HepG2 (cell line): ENCODE measurements around the gene BSX. TPM values are rescaled to one million over a fixed set of nuclear protein-coding genes. Genes with fewer than 3 reads are reported as not detected.

Experiments
- ATAC-seq: fragments of 200-7000 bp; cut with Tn5 transposase; 3 replicates; pipeline ENCODE4 v1.9.1; 2020; ENCODE audit warnings: mild to moderate bottlenecking, moderate library complexity
- BruUV-seq: library from RNA; stranded (reverse); fragments of 400-500 nt; replicated peaks from 2 replicates; lab custom pipeline; 2021; lab: Mats Ljungman, UMichigan
- CTCF ChIA-PET: fragments of 300-600 bp; formaldehyde crosslinking; extraction: SDS; loops from one replicate; lab custom pipeline; 2021; ENCODE audit warnings: low total read pairs, inconsistent platforms, low intra/inter-chr PET ratio; lab: Yijun Ruan, JAX
- POLR2A ChIA-PET: fragments of 350-600 bp; sonication (Branson Sonifier 250); formaldehyde crosslinking; loops from one replicate; lab custom pipeline; 2020; ENCODE audit warnings: antibody characterized with exemption, inconsistent platforms; lab: Yijun Ruan, JAX
- DNase-seq: peaks from one replicate; pipeline ENCODE4 v3.0.0-alpha.2; 2015; ENCODE audit warnings: low spot score
- FAIRE-seq: peaks from 3 replicates; lab custom pipeline; 2011; peaks lifted over from hg19 to GRCh38; lab: Jason Lieb, UNC
- H2AFZ ChIP-seq: one replicate; pipeline ENCODE4 v1.6.1; 2011; ENCODE audit warnings: low read length, inconsistent platforms
- H3K27ac ChIP-seq: fragments of 300-600 bp; 3 replicates; pipeline ENCODE4 v1.8.0; 2011; ENCODE audit warnings: mixed run types, mild to moderate bottlenecking, mixed read lengths, low read length, inconsistent platforms; ENCODE audit not compliant: insufficient read depth; ENCODE audit errors: extremely low read length
- H3K27me3 ChIP-seq, 2 experiments: fragments of 200-600 bp in 1 of 2; 2 replicates in 1 of 2; 3 replicates in 1 of 2; pipeline versions ENCODE4 v1.6.0 to v1.8.0; 2011; ENCODE audit warnings: low read length in 2 of 2, mild to moderate bottlenecking in 2 of 2, moderate library complexity in 2 of 2, inconsistent platforms in 1 of 2; ENCODE audit not compliant: insufficient read depth in 2 of 2, control insufficient read depth in 1 of 2
- H3K36me3 ChIP-seq, 2 experiments: fragments of 200-600 bp in 1 of 2; replicated peaks in 1 of 2; 2 replicates in 1 of 2; 3 replicates in 1 of 2; pipeline versions ENCODE4 v1.5.1 to v1.8.0; 2011; ENCODE audit warnings: low read length in 2 of 2, inconsistent platforms in 1 of 2; ENCODE audit not compliant: insufficient read depth in 2 of 2, control insufficient read depth in 1 of 2
- H3K4me1 ChIP-seq: 2 replicates; pipeline ENCODE4 v1.5.1; 2012; ENCODE audit warnings: low read length, inconsistent platforms; ENCODE audit not compliant: insufficient read depth
- H3K4me2 ChIP-seq: 2 replicates; pipeline ENCODE4 v1.6.0; 2011; ENCODE audit warnings: low read depth, low read length, inconsistent platforms
- H3K4me3 ChIP-seq, 3 experiments: fragments of 200-600 bp in 1 of 3; sonication (generic), shearing (Covaris generic) in 1 of 3; replicated peaks in 1 of 3; 2 replicates each; pipeline ENCODE4 v1.5.1; 2011 to 2016; ENCODE audit warnings: low read length in 3 of 3, inconsistent platforms in 2 of 3, low read depth in 2 of 3, mild to moderate bottlenecking in 2 of 3, control low read depth in 1 of 3, mixed read lengths in 1 of 3; ENCODE audit not compliant: insufficient read depth in 1 of 3
- H3K79me2 ChIP-seq: one replicate; pipeline ENCODE4 v1.6.1; 2011; ENCODE audit warnings: low read length, inconsistent platforms; ENCODE audit not compliant: insufficient read depth
- H3K9ac ChIP-seq: 2 replicates; pipeline ENCODE4 v1.6.0; 2011; ENCODE audit warnings: mild to moderate bottlenecking, low read depth, low read length, inconsistent platforms; ENCODE audit not compliant: insufficient read depth
- H3K9me3 ChIP-seq: 2 replicates; pipeline ENCODE4 v1.5.1; 2012; ENCODE audit warnings: mild to moderate bottlenecking, low read length
- H4K20me1 ChIP-seq: 2 replicates; pipeline ENCODE4 v1.6.0; 2011; ENCODE audit warnings: inconsistent platforms, mild to moderate bottlenecking, low read length, moderate library complexity; ENCODE audit not compliant: insufficient read depth
- MLXIP ChIP-seq: sonication (generic); formaldehyde crosslinking; IDR thresholded peaks from 2 replicates; pipeline ENCODE4 v1.9.0; 2021; ENCODE audit warnings: missing genetic modification reagents, borderline replicate concordance
- MTA1 ChIP-seq: sonication (generic); formaldehyde crosslinking; IDR thresholded peaks from 2 replicates; pipeline ENCODE4 v1.4.0; 2020; ENCODE audit warnings: missing genetic modification reagents, mild to moderate bottlenecking, borderline replicate concordance
- NFIB ChIP-seq: sonication (generic); formaldehyde crosslinking; IDR thresholded peaks from 2 replicates; pipeline ENCODE4 v1.9.0; 2021; ENCODE audit warnings: missing genetic modification reagents, mild to moderate bottlenecking, borderline replicate concordance
- NR2F1 ChIP-seq, 2 experiments: fragments of 450-650 bp in 1 of 2; formaldehyde crosslinking in 1 of 2; IDR thresholded peaks; 2 replicates each; pipeline versions ENCODE4 v1.5.0 to v1.6.1; 2016 to 2020; ENCODE audit warnings: mild to moderate bottlenecking in 1 of 2, missing compliant biosample characterization in 1 of 2, missing genetic modification reagents in 1 of 2, moderate library complexity in 1 of 2
- SATB2 ChIP-seq: sonication (generic); formaldehyde crosslinking; IDR thresholded peaks from 2 replicates; pipeline ENCODE4 v1.5.0; 2020; ENCODE audit warnings: missing genetic modification reagents
- SP140L ChIP-seq: sonication (generic); formaldehyde crosslinking; IDR thresholded peaks from 2 replicates; pipeline ENCODE4 v1.4.0; 2020; ENCODE audit warnings: missing genetic modification reagents, borderline replicate concordance
- SP2 ChIP-seq: sonication (generic); formaldehyde crosslinking; IDR thresholded peaks from 2 replicates; pipeline ENCODE4 v1.5.1; 2020; ENCODE audit warnings: mild to moderate bottlenecking, missing genetic modification reagents
- ZNF142 ChIP-seq: sonication (generic); formaldehyde crosslinking; IDR thresholded peaks from 2 replicates; pipeline ENCODE4 v1.4.0; 2020; ENCODE audit warnings: missing genetic modification reagents
- ZNF33B ChIP-seq: sonication (generic); formaldehyde crosslinking; IDR thresholded peaks from 2 replicates; pipeline ENCODE4 v1.5.1; 2020; ENCODE audit warnings: mild to moderate bottlenecking, missing genetic modification reagents
- ZNF543 ChIP-seq: sonication (generic); formaldehyde crosslinking; IDR thresholded peaks from 2 replicates; pipeline ENCODE4 v1.4.0; 2020; ENCODE audit warnings: mild to moderate bottlenecking, missing genetic modification reagents
- ZNF703 ChIP-seq: sonication (generic); formaldehyde crosslinking; IDR thresholded peaks from 2 replicates; pipeline ENCODE4 v1.5.1; 2020; ENCODE audit warnings: missing genetic modification reagents, mild to moderate bottlenecking, moderate library complexity, borderline replicate concordance
- ZNF737 ChIP-seq: sonication (generic); formaldehyde crosslinking; IDR thresholded peaks from 2 replicates; pipeline ENCODE4 v1.5.0; 2020; ENCODE audit warnings: missing genetic modification reagents, mild to moderate bottlenecking, borderline replicate concordance
- WGBS: methylation state at CpG from one replicate; pipeline ENCODE4 v1.1.6; 2017; ENCODE audit warnings: low lambda C conversion rate; 5-methylcytosine and 5-hydroxymethylcytosine counted together
- in situ Hi-C: cut with HindIII; loops from 2 replicates; pipeline ENCODE4 v1.10.0; 2017; ENCODE audit warnings: low pct_unique_long_range_greater_than_20kb; ENCODE audit not compliant: extremely low pct_ligation_motif_present
- intact Hi-C: fragments of 100-400 bp; cut with micrococcal nuclease; formaldehyde crosslinking; loops from one replicate; pipeline ENCODE4 v1.10.0; 2022; ENCODE audit not compliant: unreplicated experiment
- polyA plus RNA-seq, 8 experiments: library from polyadenylated mRNA; depleted of rRNA in 3 of 8; stranded (reverse) in 7 of 8; unstranded in 1 of 8; fragments of >200 nt; fragmentation: Illumina TruSeq in 4 of 8; extraction: Trizol in 4 of 8; gene quantifications; 2 replicates each; pipeline versions ENCODE4 v1.2.1 to v1.2.3, GENCODE V29; 2011 to 2016; ENCODE audit warnings: low read depth in 4 of 8, missing spikeins in 1 of 8, mixed read lengths in 1 of 8; ENCODE audit not compliant: insufficient read depth in 1 of 8
- total RNA-seq, 5 experiments: library from RNA; depleted of rRNA; stranded (reverse); fragments of >200 nt; fragmentation: Illumina TruSeq; extraction: Trizol; gene quantifications; 2 replicates each; pipeline ENCODE4 v1.2.3, GENCODE V29; 2016; ENCODE audit warnings: low read depth in 1 of 5

BSX gene
- total and polyA plus RNA-seq, 2 of the 13 experiments (the other 11 are each of a cell fraction or from before 2014, with no cell fraction given), result not detected

GRCh38 chr11:122979815-122980595 lies 1.6 kb downstream of the BSX start (continued):
- TF ChIP-seq MLXIP (CRISPR knock-in tag), result no peak
- TF ChIP-seq MTA1, result no peak
- no peak for TF ChIP-seq SP2 (CRISPR knock-in tag)
- no peak for TF ChIP-seq ZNF737 (CRISPR knock-in tag)
- no peak for TF ChIP-seq NFIB (CRISPR knock-in tag)

- Histone ChIP-seq H3K9ac (no peak overlapping the region), H3K9me3 (no peaks in the 10 kb centered on the region), H3K79me2 (no peaks in the 10 kb centered on the region), H3K27me3 (peaks cover 9 to 83% of the 10 kb centered on the region in 2 experiments), H4K20me1 (0 out of 2 replicates have a peak, but pooled peaks cover 4% of the 10 kb centered on the region), H3K4me1 (no peaks in the 10 kb centered on the region), H3K27ac (no peak overlapping the region), H3K4me3 (no peak overlapping the region), H2AFZ (no peak overlapping the region), H3K36me3 (no peaks in the 10 kb centered on the region), H3K4me2 (no peak overlapping the region)
- in situ Hi-C loops (no loop called here), intact Hi-C loops (no loop called here)
- DNase-seq (no peak), FAIRE-seq (no peak), ATAC-seq (no peak)
- WGBS, result 40% methylated on average over 42 of the region's 44 CpGs
- CTCF ChIA-PET, result no interaction called here
- POLR2A ChIA-PET, result no interaction called here
- BruUV-seq, result no TSS peak
- TF ChIP-seq ZNF142 (CRISPR knock-in tag) (no peak), SP140L (CRISPR knock-in tag) (no peak), ZNF703 (CRISPR knock-in tag) (no peak), SATB2 (CRISPR knock-in tag) (no peak), NFIB (CRISPR knock-in tag) (no peak), NR2F1 (CRISPR knock-in tag; IDR thresholded peaks at IDR 0.05) (no peak), ZNF543 (CRISPR knock-in tag) (no peak), ZNF33B (CRISPR knock-in tag) (no peak)
Observed at GRCh38 chr11:122979103-122979814, 2.4 kb downstream of the BSX start.
